ENCODE data around the gene CNTN4.
"Not testable (repeated sequence)": the region's sequence is repeated elsewhere in the genome, so short reads cannot be mapped to it uniquely, and the experiment has no call there.

The CNTN4 gene

DNA sequence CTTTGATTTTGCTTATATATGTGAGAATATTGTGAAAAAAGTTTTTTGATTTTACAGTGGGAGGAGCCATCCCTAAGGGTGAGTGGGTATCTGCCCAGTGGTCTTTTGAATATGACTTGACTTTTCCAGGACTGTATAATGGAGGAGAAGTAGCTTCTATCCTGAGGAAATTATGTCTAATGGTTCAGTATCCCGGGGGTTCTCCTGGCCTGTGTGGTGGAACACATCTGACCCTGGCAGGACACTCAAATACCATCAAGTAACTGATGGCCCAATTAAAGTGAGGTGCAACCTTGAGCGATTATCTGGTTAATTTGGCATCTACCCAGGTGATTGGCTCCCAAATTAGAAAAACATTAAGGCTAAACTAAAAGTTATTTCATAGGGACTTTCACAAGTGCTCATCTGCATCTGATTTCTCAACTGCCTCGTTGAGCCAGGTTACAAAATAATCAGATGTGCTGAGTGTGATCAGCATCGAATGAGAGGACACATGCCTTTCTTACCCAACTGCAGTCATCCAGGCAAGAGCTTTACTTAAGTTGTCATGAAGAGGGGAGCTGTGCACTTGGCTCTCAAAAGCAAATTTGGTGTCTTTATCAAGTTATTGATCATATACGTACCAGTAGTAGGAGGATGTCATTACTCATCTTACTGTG lies 810.2 kb downstream of the CNTN4 start:
- DNase-seq (ENCODE audit: low read depth in 3 of 3) = no peak

DNA sequence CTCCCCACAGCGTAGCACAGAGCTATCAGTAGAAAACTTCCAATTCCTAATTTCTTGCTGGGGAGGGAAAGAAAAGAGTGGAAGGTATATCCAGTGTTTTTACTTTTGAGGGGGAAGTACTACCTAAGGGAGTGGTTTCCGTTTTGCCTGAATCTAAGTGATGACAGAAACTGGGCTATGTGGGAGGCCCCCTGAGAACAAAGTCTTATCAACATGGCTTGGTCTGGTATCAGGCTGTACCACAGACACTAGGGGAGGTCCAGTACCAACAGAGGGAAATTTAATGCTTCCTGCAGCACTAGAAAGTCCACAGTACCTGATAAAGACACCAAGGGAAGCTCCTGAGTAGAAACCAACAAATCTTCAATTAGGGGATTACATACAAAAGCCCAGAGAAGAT lies 812.3 kb downstream of the CNTN4 start:
- DNase-seq (ENCODE audit: low read depth in 3 of 3) = no peak

DNA sequence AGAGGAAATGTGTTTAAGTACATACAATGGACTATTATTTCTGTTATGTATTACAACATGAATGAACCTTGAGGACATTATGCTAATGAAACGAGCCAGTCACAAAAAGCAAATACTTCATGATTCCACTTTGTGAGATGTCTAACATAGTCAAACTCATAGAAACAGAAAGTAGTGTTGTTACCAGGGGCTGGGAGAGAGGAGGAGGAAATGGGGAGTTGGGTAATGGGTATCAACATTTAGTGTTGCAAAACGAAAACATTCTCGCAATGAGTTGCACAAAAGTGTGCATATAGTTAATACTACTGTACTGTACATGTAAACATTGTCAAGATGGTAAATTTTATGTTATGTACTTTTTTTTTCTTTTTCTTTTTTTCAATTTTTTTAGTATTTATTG lies 817.2 kb downstream of the CNTN4 start:
- no peak for DNase-seq (ENCODE audit: low read depth in 3 of 3)

DNA sequence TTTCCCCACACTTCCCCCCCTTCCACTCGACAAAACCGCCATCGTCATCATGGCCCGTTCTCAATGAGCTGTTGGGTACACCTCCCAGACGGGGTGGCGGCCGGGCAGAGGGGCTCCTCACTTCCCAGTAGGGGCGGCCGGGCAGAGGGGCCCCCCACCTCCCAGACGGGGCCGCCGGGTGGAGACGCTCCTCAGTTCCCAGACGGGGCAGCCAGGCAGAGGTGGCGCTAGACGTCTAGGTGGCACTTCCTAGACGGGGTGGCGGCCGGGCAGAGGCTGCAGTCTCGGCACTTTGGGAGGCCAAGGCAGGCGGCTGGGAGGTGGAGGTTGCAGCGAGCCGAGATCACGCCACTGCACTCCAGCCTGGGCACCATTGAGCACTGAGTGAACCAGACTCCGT lies 818.0 kb downstream of the CNTN4 start:
- DNase-seq (ENCODE audit: low read depth in 3 of 3) = not testable (repeated sequence)

DNA sequence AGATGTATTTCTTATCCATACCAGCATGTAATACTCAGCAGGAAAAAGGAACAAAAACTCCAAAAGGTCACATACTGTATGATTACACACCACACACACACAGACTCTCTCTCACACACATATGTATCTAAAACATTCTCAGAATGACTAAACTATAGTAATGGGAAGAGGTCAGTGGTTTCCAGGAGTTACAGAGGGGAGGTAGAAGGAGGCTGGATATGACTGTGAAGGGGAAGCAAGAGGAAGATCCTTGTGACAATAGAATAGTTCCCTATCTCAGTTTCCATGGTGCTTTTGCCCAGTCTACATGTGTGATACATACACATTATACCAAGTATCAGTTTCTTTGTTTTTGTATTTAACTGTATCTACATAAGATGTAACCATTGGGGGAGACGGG lies 821.4 kb downstream of the CNTN4 start:
- DNase-seq (ENCODE audit: low read depth in 3 of 3) = no peak

DNA sequence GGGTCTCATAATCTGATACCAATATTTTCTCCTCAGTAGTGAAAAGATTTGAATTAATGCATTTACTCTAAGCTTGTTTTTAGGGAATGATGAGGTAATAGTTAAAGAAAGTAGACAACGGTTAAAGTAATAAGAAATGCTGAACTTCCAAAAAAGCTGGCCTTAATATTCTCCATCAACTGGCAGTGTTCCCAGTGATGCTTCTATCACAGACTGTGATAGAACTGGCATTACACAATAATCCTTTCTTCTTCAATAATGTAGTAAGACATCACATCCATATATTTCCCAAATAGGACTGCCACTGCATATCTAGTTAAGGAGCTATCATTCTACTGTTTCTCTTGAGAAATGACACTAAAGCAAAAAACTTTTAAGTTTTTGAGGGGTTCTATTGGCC lies 822.8 kb downstream of the CNTN4 start:
- DNase-seq (ENCODE audit: low read depth in 3 of 3) = no peak

DNA sequence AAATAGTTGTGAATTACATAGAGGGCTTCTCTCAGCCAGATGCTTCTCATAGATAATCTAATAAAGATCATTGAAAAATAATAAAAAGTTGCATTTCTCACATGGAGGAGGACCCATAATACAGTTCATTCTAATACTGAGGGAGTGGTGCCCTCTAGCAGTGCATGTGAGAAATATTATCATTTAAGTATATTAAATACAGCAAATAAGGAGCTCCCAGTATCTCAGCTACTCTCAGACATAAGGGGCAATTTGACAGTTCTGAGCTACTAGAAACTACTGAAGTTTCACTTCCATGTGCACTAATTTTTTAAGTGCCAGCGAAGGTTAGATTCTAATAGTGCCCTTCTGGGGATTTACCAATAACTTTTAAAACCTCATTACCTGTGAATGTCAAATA lies 823.2 kb downstream of the CNTN4 start:
- DNase-seq (ENCODE audit: low read depth in 3 of 3) = no peak

DNA sequence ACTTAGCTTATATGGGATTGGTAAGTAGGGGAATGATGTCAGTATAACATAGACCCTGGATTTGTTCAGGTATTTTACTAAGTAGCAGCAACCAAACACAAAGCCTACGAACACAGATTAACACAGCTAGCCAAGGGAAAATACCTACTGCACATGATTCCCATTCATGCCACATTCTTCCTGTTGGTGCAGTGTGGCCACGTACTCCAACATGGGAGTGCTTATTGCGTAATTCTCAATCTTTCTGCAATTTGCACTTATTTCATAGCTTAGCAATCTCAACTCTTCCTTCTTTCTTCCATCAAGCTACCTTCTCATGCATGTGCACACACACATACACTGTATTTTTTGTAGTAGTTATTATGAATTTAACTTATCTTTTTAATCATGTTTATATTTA lies 824.7 kb downstream of the CNTN4 start:
- no peak for DNase-seq (ENCODE audit: low read depth in 3 of 3)

DNA sequence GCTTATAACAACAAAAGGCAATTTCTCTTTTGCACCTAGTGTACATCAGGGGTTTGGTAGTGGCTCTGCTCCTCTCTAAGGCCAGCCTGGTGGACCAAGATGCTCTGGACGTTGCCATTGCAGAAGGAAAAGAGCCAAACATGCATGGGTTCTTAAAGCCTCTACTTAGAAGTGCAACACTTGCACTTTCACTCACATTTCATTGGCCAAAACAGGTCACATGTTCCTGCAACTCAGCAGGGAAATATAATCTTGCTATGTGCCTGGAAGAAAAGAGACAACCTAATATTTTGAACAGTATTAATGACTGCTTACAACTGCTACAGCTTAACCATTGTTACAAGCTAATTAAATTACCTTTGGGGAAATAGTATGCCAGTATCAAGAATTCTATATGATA lies 828.6 kb downstream of the CNTN4 start:
- no peak for DNase-seq (ENCODE audit: low read depth in 3 of 3)

DNA sequence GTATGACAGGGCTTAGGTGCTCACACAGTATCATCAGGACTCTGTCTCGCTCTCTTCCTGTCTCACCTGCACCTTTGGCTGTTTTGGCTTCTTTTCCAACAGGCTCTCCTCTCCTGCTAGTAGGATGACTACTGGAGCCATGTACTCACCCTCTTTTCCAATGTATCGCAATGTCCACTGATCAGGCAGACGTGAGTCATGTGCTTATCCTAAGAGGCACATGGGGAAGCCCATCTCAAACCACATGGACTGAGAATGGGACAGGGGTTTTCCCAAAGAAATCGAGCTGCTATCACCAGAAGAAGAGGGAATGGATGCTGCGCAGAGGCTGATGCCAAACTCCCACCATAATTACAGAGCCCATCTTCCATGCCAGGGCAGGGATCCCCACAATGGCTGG lies 830.9 kb downstream of the CNTN4 start:
- no peak for DNase-seq (ENCODE audit: low read depth in 3 of 3)

DNA sequence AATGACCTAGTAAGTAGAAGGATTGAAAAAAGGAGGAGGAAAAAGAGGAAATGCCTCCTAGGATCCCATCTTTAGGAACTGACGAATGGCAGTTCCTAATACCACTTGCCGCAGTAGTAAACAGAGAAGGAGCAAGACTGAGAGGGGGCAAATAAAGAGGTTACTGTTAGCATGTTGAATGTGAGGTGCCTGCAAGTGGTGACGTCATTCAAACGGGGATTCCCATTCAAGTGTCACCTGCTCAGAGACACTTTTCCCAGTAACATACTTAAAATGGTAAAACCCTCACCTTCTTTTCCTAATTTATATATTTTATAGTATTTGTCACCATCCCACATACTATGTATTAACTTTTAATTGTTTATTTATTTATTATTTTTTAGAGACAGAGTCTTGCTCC lies 832.6 kb downstream of the CNTN4 start:
- no peak for DNase-seq (ENCODE audit: low read depth in 3 of 3)

DNA sequence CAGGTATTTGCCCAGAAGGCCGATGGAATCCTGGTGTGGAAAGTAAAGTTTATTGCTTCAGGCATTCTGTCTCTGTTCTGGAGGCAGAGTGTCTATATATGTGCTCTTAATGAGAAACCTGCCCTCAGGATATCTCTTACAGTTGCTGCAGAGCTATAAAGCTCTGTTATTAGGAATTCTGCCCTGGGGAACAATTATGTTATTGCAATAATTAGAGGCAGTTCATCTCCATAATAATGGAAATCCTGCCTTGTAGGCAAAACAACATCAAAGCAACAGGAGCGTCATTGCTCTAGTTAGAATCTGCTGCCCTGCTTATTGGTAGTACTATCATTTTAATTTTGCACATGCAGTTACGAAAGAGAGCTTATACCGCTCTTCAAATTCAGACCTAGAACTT lies 835.9 kb downstream of the CNTN4 start:
- no peak for DNase-seq (ENCODE audit: low read depth in 3 of 3)

DNA sequence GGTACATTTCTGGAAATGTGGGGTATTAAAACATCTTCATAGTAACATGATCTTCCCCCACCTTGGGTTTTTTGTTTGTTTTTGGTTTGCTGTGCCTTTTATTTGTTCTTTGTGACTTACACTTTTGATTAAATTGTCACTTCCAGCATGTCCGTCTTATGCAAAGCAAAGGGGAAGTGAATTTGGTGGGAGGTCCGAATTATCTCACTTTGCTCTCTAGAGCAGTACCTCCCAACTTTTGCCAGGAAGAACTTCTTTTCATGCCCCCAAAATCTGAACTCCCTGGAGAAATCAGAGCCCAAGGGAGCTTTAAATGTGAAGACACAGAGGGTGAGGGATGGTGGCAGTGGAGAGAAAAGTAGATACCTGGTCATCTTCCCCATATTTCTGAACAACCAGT lies 838.4 kb downstream of the CNTN4 start:
- no peak for DNase-seq (ENCODE audit: low read depth in 3 of 3)

DNA sequence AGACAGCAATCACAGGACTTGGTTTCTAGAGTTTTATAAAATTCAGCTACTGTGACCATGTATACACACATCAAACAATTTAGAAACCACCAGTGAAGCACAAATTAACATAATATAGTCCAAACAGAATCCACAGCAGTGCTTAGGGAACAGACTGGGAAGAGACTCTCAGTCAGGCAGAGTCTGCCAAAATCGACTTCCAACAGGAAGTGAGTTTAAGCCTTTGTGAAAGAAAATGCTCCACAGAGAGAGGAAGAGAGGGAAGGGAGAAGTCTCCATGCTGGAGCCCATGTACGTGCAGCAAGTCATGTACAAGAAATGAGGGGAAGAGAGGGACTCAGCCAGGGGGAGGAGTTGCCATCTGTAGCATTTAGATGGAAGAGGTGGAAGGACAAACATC lies 838.9 kb downstream of the CNTN4 start:
- no peak for DNase-seq (ENCODE audit: low read depth in 3 of 3)

DNA sequence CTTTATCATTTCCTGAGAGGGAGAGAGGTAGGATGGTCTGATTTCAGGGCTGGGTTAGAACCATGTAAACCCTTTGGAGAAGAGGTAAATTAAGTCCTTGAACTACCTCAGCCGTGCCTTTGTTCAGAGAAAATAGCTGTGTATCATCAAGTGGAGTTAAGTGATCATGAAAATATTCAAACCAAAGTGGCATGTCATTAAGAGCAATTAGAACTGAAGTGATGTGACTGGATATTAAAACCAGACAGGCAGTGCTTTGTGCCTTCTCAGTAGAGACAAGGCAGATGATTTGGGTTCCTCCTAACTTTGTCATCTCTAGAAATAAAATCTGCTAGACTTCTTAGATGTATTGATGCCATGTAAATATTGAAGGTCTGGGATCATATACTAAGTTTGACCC lies 840.0 kb downstream of the CNTN4 start:
- DNase-seq (ENCODE audit: low read depth in 3 of 3) = no peak

DNA sequence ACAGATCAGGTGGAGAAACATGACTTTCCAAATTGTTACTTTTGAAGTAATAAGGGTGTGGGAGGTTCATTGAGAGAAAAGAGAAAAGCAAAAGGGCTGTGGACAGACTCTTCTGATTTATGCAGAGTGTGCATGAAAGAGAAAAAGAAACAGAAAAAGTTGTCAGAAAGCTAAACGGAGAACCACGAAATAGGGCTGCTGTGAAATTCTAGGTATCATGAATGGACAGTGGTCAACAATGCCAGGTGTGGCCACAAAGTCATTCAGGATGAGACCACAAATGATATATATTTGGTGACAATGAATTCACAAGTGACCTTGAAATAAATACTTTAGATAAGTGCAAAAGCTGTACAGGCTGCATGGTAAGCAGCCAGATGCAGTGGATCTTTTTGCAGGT lies 841.4 kb downstream of the CNTN4 start:
- DNase-seq (ENCODE audit: low read depth in 3 of 3) = no peak

DNA sequence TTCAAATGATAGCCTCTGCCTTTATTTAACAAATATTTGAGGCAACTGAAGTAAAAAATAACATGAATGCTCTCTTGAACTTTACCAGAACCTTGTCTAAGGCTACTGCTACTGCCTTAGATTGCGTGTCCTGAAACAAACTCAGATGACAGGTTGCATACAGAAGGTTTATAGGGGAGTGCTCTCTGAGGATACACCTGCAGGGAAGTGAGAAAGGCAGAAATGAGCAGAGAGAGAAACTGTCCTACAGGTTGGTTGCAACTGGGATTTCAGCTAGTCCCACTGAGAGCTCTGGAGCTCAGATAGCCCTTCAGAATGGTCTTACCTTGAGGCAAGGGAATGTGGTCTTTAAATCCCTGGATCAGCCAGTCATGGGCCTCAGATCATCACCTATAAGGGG lies 846.0 kb downstream of the CNTN4 start:
- DNase-seq (ENCODE audit: low read depth in 3 of 3) = no peak

DNA sequence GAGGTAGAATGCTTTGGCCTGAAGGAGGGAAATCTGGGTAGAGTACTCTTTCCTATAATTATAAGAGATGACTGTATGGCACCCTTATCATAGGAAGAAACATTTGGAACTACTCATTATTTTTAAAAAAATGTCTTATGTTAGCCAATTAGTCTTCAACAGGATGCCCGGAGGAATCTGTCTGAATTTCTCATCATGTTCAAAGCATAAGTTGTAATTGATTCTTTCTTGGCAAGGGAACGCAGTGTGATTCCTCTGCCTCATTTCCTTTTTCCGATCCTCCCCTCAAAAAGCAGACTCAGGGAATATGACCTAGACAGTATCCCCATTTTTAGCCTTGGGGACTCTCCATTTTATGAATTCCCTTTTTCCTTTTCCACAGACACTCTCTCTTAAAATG lies 846.5 kb downstream of the CNTN4 start:
- no peak for DNase-seq (ENCODE audit: low read depth in 3 of 3)

DNA sequence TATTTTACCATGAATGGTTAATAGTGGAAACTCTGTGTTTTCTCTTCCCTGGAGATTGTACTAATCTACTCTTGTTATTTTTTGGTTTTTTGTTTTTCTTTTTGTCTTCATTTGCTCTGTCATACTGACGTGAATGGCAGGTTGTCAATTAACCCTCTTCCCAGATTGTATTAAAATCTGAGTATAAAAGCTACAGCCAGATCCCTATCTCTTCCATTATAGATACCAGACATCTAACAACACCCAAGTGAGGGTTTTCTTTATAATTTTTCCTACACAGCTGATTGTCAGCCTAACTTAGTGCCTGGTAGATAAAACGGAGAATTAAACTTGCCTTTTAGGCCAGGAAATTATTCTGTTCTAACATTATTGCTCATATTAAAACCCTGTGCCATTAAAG lies 848.9 kb downstream of the CNTN4 start:
- no peak for DNase-seq (ENCODE audit: low read depth in 3 of 3)

DNA sequence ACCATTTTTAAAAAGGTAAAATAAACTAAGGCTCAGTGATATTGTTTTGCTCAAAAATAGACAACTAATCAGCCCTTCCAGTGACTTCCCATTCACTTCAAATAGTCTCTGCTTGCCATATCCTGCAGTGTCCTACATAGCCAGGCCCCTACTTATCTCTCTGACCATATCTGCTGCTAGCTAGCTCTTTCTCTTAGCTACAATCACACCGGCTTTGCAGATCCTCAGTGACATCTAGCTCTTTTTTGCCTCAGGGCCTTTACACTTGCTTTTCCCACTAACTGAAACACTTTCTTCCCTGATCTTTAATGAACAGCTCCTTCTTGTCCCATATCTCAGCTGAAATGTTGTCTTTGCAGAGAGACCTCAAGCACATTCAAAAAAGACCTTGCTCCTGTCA lies 850.2 kb downstream of the CNTN4 start:
- DNase-seq (ENCODE audit: low read depth in 3 of 3) = no peak

DNA sequence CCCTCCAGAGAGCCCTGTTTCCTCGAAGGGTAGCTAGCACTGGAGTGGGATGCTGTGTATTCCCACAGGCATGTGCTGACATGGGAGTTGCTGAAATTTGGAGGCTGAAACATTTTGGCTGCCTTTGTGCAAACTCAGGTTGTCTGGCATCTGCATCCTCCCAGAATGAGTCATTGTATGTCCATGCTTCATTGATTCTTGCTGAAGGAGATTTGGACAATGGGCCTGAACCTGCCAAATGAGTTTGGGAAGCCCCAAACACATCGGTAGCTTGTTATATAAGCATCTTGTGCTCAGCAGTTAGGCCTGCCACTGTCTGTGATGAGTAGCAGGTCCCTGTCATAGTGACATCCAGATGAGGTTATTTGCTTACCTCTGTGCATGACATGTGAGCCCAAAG lies 851.5 kb downstream of the CNTN4 start:
- no peak for DNase-seq (ENCODE audit: low read depth in 3 of 3)

DNA sequence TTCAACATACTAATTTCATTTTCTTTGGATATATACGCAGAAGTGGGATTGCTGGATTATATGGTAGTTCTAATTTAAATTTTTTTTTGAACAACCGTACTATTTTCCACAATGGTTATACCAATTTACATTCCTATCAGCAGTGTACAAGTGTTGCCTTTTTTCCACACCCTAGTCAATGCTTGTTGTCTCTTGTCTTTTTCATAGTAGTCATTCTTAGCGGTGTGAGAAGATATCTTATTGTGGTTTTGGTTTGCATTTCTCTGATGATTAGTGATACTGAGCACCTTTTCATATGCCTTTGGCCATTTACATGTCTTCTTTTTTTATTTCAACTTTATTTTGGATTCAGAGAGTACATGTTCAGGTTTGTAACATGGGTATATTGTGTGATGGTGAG lies 858.4 kb downstream of the CNTN4 start:
- no peak for DNase-seq (ENCODE audit: low read depth in 3 of 3)

DNA sequence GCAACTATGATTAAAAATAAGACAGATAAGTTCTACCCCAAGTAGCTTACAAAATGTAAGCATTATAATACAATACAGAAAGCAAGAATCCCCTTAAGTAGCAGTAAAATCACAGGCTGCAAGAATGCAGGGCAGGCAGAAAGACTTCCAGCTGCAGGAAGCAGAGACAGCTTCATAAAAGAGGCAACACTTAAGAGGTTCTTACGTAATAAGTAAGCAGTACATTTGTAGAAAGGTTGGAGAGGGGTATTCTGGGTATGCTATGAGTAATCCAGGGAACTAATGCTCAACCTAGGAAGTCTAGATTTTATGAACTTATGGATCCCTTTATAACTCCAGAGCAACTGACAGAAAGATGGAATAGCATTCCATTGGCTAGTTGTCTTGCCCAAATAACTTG lies 859.9 kb downstream of the CNTN4 start:
- no peak for DNase-seq (ENCODE audit: low read depth in 3 of 3)

DNA sequence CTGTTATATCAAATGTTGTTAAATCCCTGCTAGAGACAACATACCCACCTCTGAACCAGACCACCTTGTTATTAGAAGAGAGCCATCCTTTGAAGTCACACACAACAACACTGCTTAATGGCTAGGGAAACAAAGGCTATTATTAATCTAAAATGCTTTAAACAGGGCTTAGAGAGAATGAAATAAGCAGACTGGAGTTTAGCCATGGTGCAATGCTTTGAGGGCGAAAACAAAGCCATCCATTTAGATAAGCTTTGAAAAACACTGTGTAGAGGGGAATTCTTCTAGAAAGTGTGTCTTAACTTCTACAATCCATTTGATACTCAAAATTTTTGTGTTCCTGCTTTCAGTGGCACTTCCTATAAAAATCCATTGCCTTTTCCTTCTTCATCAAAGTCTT lies 862.9 kb downstream of the CNTN4 start:
- DNase-seq (ENCODE audit: low read depth in 3 of 3) = no peak

DNA sequence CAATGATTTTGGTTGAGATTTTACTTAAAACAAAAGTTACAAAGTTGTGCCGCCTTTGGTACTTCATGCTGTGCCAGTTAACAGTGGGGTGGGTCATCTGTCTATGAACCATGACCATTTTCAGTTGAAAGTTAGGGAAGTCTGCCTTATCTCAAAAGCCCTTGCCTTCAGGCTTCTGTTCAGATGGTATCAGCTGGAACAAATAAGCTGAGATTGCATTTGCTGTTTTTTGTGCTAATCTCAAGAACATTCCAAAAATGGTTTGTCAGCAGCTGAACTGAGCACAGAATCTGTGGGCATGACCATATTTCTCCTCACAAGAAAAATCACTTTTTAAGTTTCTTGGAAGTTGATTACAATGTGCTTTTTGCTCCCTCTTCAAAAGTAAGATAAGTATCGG lies 869.2 kb downstream of the CNTN4 start:
- no peak for DNase-seq (ENCODE audit: low read depth in 3 of 3)
